ENCODE data around the gene CNOT8.

CNOT8 gene

DNA sequence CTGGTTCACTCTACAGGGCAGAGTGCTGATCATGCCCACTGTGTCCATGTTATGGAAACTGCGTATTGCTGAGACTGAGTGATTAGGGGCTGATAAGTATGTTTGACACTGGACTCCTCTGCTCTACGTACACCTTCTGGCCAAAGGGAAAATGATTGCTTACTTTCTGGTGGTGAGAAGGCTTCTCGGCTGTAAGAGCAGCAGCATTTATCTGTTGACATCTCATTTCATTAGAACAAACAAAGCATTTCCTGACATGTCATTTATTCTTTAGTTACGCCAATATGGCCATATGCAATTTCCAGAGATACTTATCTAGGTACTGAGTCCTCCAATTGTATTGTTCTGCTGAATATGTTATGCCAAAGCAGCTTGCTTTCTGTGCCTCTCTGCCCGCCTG, 13.6 kb upstream of the CNOT8 start:
- no peak for DNase-seq (ENCODE audit: low read depth)
- TF ChIP-seq, protein P1, sequence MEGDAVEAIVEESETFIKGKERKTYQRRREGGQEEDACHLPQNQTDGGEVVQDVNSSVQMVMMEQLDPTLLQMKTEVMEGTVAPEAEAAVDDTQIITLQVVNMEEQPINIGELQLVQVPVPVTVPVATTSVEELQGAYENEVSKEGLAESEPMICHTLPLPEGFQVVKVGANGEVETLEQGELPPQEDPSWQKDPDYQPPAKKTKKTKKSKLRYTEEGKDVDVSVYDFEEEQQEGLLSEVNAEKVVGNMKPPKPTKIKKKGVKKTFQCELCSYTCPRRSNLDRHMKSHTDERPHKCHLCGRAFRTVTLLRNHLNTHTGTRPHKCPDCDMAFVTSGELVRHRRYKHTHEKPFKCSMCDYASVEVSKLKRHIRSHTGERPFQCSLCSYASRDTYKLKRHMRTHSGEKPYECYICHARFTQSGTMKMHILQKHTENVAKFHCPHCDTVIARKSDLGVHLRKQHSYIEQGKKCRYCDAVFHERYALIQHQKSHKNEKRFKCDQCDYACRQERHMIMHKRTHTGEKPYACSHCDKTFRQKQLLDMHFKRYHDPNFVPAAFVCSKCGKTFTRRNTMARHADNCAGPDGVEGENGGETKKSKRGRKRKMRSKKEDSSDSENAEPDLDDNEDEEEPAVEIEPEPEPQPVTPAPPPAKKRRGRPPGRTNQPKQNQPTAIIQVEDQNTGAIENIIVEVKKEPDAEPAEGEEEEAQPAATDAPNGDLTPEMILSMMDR (conservative IDR thresholded peaks at IDR 0.05; ENCODE audit: low read length) = no peak
- no peak overlapping the region for H3K4me3 ChIP-seq (ENCODE audit: low read length)

DNA sequence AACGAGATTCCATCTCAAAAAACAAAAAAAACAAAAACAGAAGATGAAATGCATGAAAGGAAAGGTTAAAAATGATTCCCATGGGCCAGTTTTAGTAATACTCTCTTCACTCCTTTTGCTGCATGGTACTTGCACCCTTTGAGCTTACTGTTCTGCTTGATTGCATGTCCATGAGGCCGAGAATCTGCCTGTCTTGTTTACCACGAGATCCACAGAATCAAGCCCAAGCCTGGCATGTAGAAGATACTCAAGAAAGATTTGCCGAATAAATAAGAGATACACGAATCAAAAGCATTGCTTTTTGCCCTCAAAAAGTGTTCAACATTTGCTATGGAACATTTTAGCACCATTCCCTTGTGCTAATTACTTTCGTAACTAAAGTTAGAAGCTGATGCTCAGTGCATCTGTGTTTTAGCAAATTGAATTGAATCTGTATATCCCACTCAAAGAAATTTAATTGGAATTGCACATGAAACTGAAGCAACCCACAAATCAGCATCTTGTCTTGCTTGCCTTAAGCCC, 9.1 kb upstream of the CNOT8 start:
- TF ChIP-seq, protein P1 (conservative IDR thresholded peaks at IDR 0.05; ENCODE audit: low read length) = no peak
- H3K4me3 ChIP-seq (ENCODE audit: low read length) = peak overlapping the region; percentile 76
- DNase-seq (ENCODE audit: low read depth) = no peak

DNA sequence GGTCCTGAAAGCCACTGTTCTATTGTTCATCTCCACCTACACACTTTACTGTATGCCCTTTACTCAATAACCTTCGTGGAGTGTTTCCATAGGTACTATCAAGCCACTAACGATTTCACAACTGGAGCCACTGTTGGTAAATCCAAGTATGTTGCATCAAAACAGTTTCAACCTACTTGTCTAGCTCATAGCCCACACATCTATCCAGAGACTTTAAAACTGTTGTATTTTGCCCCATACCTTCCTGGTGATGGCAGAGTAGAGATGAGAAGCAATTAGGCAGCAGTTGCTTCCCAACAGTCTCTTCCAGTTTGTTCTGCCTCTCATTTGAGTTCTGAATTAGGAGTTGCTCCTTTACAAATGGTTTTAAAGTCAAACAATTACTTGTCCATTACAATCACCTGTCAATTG, 8.6 kb upstream of the CNOT8 start:
- DNase-seq (ENCODE audit: low read depth) = peak; percentile 58
- peak overlapping the region; percentile 76 for H3K4me3 ChIP-seq (ENCODE audit: low read length)
- TF ChIP-seq, protein P1 (conservative IDR thresholded peaks at IDR 0.05; ENCODE audit: low read length) = peak; percentile 37; the same call in 1 of the 2 replicates

DNA sequence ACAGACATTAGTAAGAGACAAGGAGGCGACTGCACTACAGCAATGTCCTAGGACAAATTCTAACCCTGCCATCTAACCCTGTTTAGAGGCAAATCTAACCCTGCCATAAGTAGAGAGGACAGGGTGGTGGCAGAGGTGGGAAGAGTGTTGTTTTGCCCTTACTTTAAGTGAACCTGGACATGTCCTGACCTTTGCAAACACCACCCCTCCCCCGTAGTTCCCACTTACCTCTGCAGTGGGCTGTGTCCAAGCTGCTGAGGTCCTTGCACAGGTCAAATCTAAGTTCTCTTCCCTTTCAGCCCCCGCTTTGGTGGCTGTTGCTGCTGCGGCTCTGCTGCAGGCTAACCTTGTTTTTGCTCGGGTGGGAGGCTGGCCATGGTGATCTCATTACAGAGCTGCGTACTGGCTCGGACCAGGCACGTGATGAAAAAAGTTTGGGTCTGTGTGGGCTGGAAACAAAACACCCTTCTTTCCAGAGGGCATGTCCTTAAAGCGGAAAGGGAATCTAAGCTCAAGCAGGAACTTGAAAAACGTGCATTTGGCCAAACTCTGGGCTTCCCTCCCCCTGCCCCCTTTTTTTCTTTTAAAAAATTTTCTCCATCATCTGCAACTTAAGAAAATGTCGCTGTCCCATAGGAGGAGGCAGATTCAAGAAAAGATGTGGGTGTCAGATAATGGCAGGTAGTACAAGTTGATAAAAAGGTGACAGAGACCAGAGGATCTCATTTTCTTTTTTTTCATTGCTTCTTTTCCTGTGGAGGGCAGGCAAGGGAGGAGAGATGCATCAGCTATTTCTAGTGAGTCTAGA, 8.0 kb upstream of the CNOT8 start, which contains the start of gene FAXDC2:
Gene FAXDC2 (minus strand): TSS at position 349 of the 808 bp plus-strand sequence. CDS start 12,425 bp downstream, outside the sequence.
- TF ChIP-seq, protein P1 (conservative IDR thresholded peaks at IDR 0.05; ENCODE audit: low read length) = no peak
- peak; percentile 79 for DNase-seq (ENCODE audit: low read depth)
- H3K4me3 ChIP-seq (ENCODE audit: low read length) = peak within 1 kb of the TSS; percentile 76

DNA sequence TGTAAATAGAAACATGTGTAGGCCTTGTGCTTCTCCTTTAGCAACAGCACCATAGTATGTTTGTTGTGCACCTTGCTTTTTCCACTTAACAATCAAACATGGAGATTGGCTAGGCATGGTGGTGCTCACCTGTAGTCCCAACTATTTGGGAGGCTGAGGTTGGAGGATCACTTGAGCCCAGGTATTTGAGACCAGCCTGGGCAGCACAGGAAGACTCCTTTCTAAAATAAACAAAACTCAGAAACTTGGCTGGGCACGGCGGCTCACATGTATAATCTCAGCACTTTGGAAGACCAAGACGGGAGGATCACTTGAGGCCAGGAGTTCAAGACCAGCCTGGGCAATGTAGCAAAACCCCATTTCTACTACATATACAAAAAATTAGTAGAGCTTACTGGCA, 7.1 kb upstream of the CNOT8 start:
- TF ChIP-seq, protein P1 (conservative IDR thresholded peaks at IDR 0.05; ENCODE audit: low read length) = no peak
- no peak overlapping the region for H3K4me3 ChIP-seq (ENCODE audit: low read length)

DNA sequence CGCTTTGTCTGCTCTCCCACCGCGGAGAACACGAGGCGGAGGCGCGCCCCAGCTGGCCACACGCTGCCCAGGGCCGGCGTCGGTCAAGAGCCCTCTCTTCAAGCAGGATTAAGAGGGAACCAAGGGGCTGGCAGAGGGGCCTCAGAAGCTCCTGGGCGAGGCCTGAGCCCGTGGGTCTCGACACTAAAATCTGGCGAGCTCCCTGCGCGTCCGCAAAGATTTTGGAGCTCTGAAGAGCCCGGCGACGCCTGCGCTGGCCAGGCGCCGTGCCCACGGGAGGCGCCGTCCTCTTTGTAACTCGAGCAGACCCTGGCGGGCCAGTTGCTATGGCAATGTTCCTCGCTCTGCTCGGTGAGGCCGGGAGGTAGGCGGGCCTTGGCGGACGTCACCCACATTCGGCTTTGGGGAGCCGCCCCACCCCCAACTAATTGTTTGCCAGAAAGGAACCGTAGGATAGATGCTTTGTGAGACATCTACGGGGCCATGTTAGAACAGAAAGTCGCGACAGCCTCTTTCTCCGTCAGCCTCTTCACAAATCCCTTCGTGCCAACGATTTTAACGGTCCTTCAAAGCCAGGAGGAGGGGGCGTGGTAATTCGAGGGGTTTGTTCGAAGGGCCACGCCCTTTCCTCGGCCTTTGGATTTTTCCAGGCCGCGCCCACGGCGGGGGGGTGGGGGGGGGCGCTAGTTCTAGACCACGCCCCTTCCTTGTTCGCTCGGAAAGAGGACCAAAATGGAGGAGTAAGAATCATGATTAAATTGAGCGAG, 714 bp upstream of the CNOT8 start:
- peak overlapping the region; percentile 93 for H3K4me3 ChIP-seq (ENCODE audit: low read length)
- peak; percentile 96 for DNase-seq (ENCODE audit: low read depth)
- TF ChIP-seq, protein P1 (conservative IDR thresholded peaks at IDR 0.05; ENCODE audit: low read length) = peak; percentile 18; the same call in 1 of the 2 replicates

More for the DNA sequence above, 7.1 kb upstream of the CNOT8 start:
- no peak for DNase-seq (ENCODE audit: low read depth)
